ENCODE results near the gene TMEM97.
A peak's percentile ranks its signal among the peaks of the same experiment; 100 is the strongest.

TMEM97 gene

GRCh38 chr17:28319598-28319935 lies 567 bp downstream of the TMEM97 start:
- peak; percentile 16; the same call in 2 of the 3 replicates for ATAC-seq
- TF ChIP-seq ZNF70 (CRISPR knock-in tag; IDR thresholded peaks at IDR 0.05) (no peak), TCF4 (CRISPR knock-in tag; IDR thresholded peaks at IDR 0.05; ENCODE audit: borderline replicate concordance) (no peak), POU6F1 (CRISPR knock-in tag; IDR thresholded peaks at IDR 0.05; ENCODE audit: borderline replicate concordance, low read depth) (no peak), TOX (CRISPR knock-in tag; IDR thresholded peaks at IDR 0.05; ENCODE audit: borderline replicate concordance) (no peak), PPARA (CRISPR knock-in tag; IDR thresholded peaks at IDR 0.05; ENCODE audit: borderline replicate concordance) (no peak), SNAI2 (CRISPR knock-in tag; IDR thresholded peaks at IDR 0.05) (no peak), ISL1 (CRISPR knock-in tag; IDR thresholded peaks at IDR 0.05) (no peak), ZC3H10 (CRISPR knock-in tag; IDR thresholded peaks at IDR 0.05) (no peak), OSR1 (CRISPR knock-in tag; IDR thresholded peaks at IDR 0.05) (no peak), CSRNP3 (CRISPR knock-in tag; IDR thresholded peaks at IDR 0.05) (no peak), ZNF8 (CRISPR knock-in tag; IDR thresholded peaks at IDR 0.05) (no peak), BACH2 (CRISPR knock-in tag; IDR thresholded peaks at IDR 0.05; ENCODE audit: borderline replicate concordance) (no peak), CSDC2 (CRISPR knock-in tag; IDR thresholded peaks at IDR 0.05) (no peak), TSHZ2 (CRISPR knock-in tag; IDR thresholded peaks at IDR 0.05) (no peak), RARB (CRISPR knock-in tag; IDR thresholded peaks at IDR 0.05) (no peak)
- TF ChIP-seq, protein P1, sequence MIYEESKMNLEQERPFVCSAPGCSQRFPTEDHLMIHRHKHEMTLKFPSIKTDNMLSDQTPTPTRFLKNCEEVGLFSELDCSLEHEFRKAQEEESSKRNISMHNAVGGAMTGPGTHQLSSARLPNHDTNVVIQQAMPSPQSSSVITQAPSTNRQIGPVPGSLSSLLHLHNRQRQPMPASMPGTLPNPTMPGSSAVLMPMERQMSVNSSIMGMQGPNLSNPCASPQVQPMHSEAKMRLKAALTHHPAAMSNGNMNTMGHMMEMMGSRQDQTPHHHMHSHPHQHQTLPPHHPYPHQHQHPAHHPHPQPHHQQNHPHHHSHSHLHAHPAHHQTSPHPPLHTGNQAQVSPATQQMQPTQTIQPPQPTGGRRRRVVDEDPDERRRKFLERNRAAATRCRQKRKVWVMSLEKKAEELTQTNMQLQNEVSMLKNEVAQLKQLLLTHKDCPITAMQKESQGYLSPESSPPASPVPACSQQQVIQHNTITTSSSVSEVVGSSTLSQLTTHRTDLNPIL (CRISPR knock-in tag; IDR thresholded peaks at IDR 0.05; ENCODE audit: low read depth), result no peak

DNA sequence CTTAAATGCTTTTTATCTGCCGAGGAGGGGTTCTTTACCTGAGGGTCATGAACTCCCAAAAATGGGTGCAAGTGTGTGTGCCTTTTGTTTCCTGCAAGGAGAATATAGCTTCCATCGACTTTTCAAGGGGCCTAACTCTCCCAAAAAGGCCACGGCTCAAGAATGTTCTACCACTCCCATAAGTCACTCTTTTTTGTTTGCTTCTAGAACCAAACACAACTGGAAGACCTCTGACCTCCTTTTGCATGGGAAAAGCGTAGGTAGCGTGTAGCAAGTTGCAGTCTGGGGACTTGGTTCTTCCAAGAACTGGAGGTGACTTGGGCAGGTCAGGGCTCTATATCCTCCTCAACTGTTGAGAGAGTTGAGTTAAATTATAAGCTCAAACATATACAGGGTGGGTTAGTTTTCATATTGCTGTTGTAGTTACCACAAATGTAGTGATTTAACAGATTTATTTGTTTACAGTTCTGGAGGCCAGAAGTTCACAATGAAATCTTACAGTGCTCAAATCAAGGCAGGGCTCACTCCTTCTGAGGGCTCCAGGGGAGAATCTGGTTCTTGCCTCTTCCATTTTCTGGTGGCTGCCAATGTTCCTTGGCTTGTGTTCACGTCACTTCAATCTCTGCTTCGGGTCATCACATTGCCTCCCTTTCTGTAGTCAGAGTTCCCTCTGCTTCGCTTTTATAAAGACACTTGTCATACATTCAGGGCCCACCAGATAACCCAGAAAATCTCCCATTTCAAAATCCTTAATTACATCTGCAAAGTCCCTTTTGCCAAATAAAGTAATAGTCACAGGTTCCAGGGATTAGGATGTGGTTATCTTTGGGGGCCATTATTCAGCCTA lies 1.4 kb downstream of the TMEM97 start:
- no peak for ATAC-seq
- TF ChIP-seq POU6F1 (CRISPR knock-in tag; IDR thresholded peaks at IDR 0.05; ENCODE audit: borderline replicate concordance, low read depth) (no peak), TSHZ2 (CRISPR knock-in tag; IDR thresholded peaks at IDR 0.05) (no peak), BACH2 (CRISPR knock-in tag; IDR thresholded peaks at IDR 0.05; ENCODE audit: borderline replicate concordance) (no peak), PPARA (CRISPR knock-in tag; IDR thresholded peaks at IDR 0.05; ENCODE audit: borderline replicate concordance) (no peak), TOX (CRISPR knock-in tag; IDR thresholded peaks at IDR 0.05; ENCODE audit: borderline replicate concordance) (no peak), CSDC2 (CRISPR knock-in tag; IDR thresholded peaks at IDR 0.05) (no peak)

Data from SK-N-SH treated with all-trans-retinoic acid at 6 μM for 48 hours (cell line).